ENCODE data around the gene LARGE2. TPM values are rescaled to one million over a fixed set of nuclear protein-coding genes. Genes with fewer than 3 reads are reported as not detected.

LARGE2 gene
- total RNA-seq, 1 experiment from 2014 or later: 30.1 TPM

GRCh38 chr11:45926536-45927331, 4.3 kb downstream of the LARGE2 start:
- TF ChIP-seq CTCF (IDR thresholded peaks at IDR 0.05; ENCODE audit: unreplicated experiment): no peak
- CTCF ChIA-PET: no interaction called here
- H3K27ac Mint-ChIP-seq (ENCODE audit: unreplicated experiment): no peak overlapping the region
- intact Hi-C loops (cut with micrococcal nuclease; ENCODE audit: unreplicated experiment): no loop called here
- peaks cover 18% of the 10 kb centered on the region for H3K4me1 Mint-ChIP-seq (ENCODE audit: low read depth, unreplicated experiment)
- H3K27me3 Mint-ChIP-seq (ENCODE audit: unreplicated experiment): no peaks in the 10 kb centered on the region
- H3K4me3 Mint-ChIP-seq (ENCODE audit: low read depth, unreplicated experiment): no peak overlapping the region
- H3K9me3 Mint-ChIP-seq (ENCODE audit: low read depth, unreplicated experiment): no peaks in the 10 kb centered on the region
- peaks cover 23% of the 10 kb centered on the region for H3K36me3 Mint-ChIP-seq (ENCODE audit: insufficient read depth, unreplicated experiment)
- no peak for DNase-seq
- no TSS peak for BruUV-seq (replicated peaks)

GRCh38 chr11:45927332-45927683, 4.9 kb downstream of the LARGE2 start:
- Mint-ChIP-seq H3K4me1 (ENCODE audit: low read depth, unreplicated experiment) (peaks cover 18% of the 10 kb centered on the region), H3K36me3 (ENCODE audit: insufficient read depth, unreplicated experiment) (peaks cover 23% of the 10 kb centered on the region), H3K27ac (ENCODE audit: unreplicated experiment) (no peak overlapping the region), H3K4me3 (ENCODE audit: low read depth, unreplicated experiment) (no peak overlapping the region), H3K9me3 (ENCODE audit: low read depth, unreplicated experiment) (no peaks in the 10 kb centered on the region), H3K27me3 (ENCODE audit: unreplicated experiment) (no peaks in the 10 kb centered on the region)
- CTCF ChIA-PET: no interaction called here
- no TSS peak for BruUV-seq (replicated peaks)
- no peak for TF ChIP-seq CTCF (IDR thresholded peaks at IDR 0.05; ENCODE audit: unreplicated experiment)
- intact Hi-C loops (cut with micrococcal nuclease; ENCODE audit: unreplicated experiment): no loop called here
- DNase-seq: no peak

GRCh38 chr11:45927684-45928413, 5.4 kb downstream of the LARGE2 start:
- H3K9me3 Mint-ChIP-seq (ENCODE audit: low read depth, unreplicated experiment): no peaks in the 10 kb centered on the region
- BruUV-seq (replicated peaks): no TSS peak
- H3K36me3 Mint-ChIP-seq (ENCODE audit: insufficient read depth, unreplicated experiment): peaks cover 24% of the 10 kb centered on the region
- intact Hi-C loops (cut with micrococcal nuclease; ENCODE audit: unreplicated experiment): no loop called here
- CTCF ChIA-PET: no interaction called here
- H3K4me1 Mint-ChIP-seq (ENCODE audit: low read depth, unreplicated experiment): peaks cover 18% of the 10 kb centered on the region
- H3K27me3 Mint-ChIP-seq (ENCODE audit: unreplicated experiment): no peaks in the 10 kb centered on the region
- no peak for TF ChIP-seq CTCF (IDR thresholded peaks at IDR 0.05; ENCODE audit: unreplicated experiment)
- no peak overlapping the region for H3K27ac Mint-ChIP-seq (ENCODE audit: unreplicated experiment)
- DNase-seq: no peak
- no peak overlapping the region for H3K4me3 Mint-ChIP-seq (ENCODE audit: low read depth, unreplicated experiment)

- BruUV-seq (replicated peaks): no TSS peak
- CTCF ChIA-PET: interaction anchor here (0.6 kb wide), 1 partner anchor 34 kb away, joined by 3 read pairs; no protein-coding TSS in a partner anchor
- Mint-ChIP-seq H3K4me1 (ENCODE audit: low read depth, unreplicated experiment) (peaks cover 18% of the 10 kb centered on the region), H3K27me3 (ENCODE audit: unreplicated experiment) (no peaks in the 10 kb centered on the region), H3K27ac (ENCODE audit: unreplicated experiment) (no peak overlapping the region), H3K36me3 (ENCODE audit: insufficient read depth, unreplicated experiment) (peaks cover 21% of the 10 kb centered on the region), H3K9me3 (ENCODE audit: low read depth, unreplicated experiment) (no peaks in the 10 kb centered on the region), H3K4me3 (ENCODE audit: low read depth, unreplicated experiment) (no peak overlapping the region)
- DNase-seq: no peak
- no peak for TF ChIP-seq CTCF (IDR thresholded peaks at IDR 0.05; ENCODE audit: unreplicated experiment)
- intact Hi-C loops (cut with micrococcal nuclease; ENCODE audit: unreplicated experiment): no loop called here
Observed at GRCh38 chr11:45928535-45929215, 6.2 kb downstream of the LARGE2 start.
